Measurements from ENCODE around the gene KDM1A. TPM values are rescaled to one million over a fixed set of nuclear protein-coding genes. Genes with fewer than 3 reads are reported as not detected.

The KDM1A gene
- total RNA-seq, 2 experiments from 2014 or later: 55.2 to 57.0 TPM

- Mint-ChIP-seq H3K36me3 (peaks cover 5% of the 10 kb centered on the region), H3K27ac (no peak overlapping the region), H3K9me3 (no peaks in the 10 kb centered on the region), H3K4me1 (peaks cover 23% of the 10 kb centered on the region), H3K4me3 (no peak overlapping the region), H3K27me3 (no peaks in the 10 kb centered on the region)
- POLR2A ChIA-PET: interaction anchor here (0.7 kb wide), 1 partner anchor 91 kb away, joined by 3 read pairs; no protein-coding TSS in a partner anchor
- DNase-seq (no peak), ATAC-seq (ENCODE audit: low read depth) (no peak)
Measured at GRCh38 chr1:23097316-23097715, 78.0 kb downstream of the KDM1A start.

GRCh38 chr1:23098463-23099170 is 79.3 kb downstream of the KDM1A start:
- no peaks in the 10 kb centered on the region for H3K9me3 Mint-ChIP-seq
- H3K4me3 Mint-ChIP-seq: peak overlapping the region; percentile 11
- H3K27ac Mint-ChIP-seq: no peak overlapping the region
- H3K36me3 Mint-ChIP-seq: peaks cover 4% of the 10 kb centered on the region
- DNase-seq (no peak), ATAC-seq (ENCODE audit: low read depth) (peak; percentile 18)
- no peaks in the 10 kb centered on the region for H3K27me3 Mint-ChIP-seq
- peaks cover 34% of the 10 kb centered on the region for H3K4me1 Mint-ChIP-seq
- POLR2A ChIA-PET: interaction anchor here (1.0 to 1.5 kb wide), 2 partner anchors 79 to 86 kb away, joined by 3 to 13 read pairs; no protein-coding TSS in a partner anchor

- H3K27ac Mint-ChIP-seq: no peak overlapping the region
- H3K27me3 Mint-ChIP-seq: no peaks in the 10 kb centered on the region
- DNase-seq (no peak), ATAC-seq (ENCODE audit: low read depth) (no peak)
- peaks cover 34% of the 10 kb centered on the region for H3K4me1 Mint-ChIP-seq
- H3K9me3 Mint-ChIP-seq: no peaks in the 10 kb centered on the region
- POLR2A ChIA-PET: interaction anchor here (1.0 to 1.5 kb wide), 2 partner anchors 79 to 85 kb away, joined by 3 to 13 read pairs; no protein-coding TSS in a partner anchor
- H3K4me3 Mint-ChIP-seq: no peak overlapping the region
- peaks cover 2% of the 10 kb centered on the region for H3K36me3 Mint-ChIP-seq
Measured at GRCh38 chr1:23099171-23099536, 79.9 kb downstream of the KDM1A start.

- ATAC-seq (ENCODE audit: low read depth) (peak; percentile 82), DNase-seq (no peak)
- peaks cover 34% of the 10 kb centered on the region for H3K4me1 Mint-ChIP-seq
- H3K27me3 Mint-ChIP-seq: no peaks in the 10 kb centered on the region
- POLR2A ChIA-PET: interaction anchor here (1.1 to 1.4 kb wide), 5 partner anchors 10 to 85 kb away, joined by 3 to 7 read pairs (median 3); no protein-coding TSS in a partner anchor
- no peaks in the 10 kb centered on the region for H3K9me3 Mint-ChIP-seq
- H3K4me3 Mint-ChIP-seq: peak overlapping the region; percentile 47
- peak overlapping the region; percentile 68 for H3K27ac Mint-ChIP-seq
- peaks cover 4% of the 10 kb centered on the region for H3K36me3 Mint-ChIP-seq
Measured at GRCh38 chr1:23100074-23100748, 80.9 kb downstream of the KDM1A start.

- H3K4me3 Mint-ChIP-seq: no peak overlapping the region
- POLR2A ChIA-PET: interaction anchor here (1.1 to 1.4 kb wide), 4 partner anchors 9 to 84 kb away, joined by 3 to 7 read pairs (median 3); no protein-coding TSS in a partner anchor
- H3K27ac Mint-ChIP-seq: no peak overlapping the region
Measured at GRCh38 chr1:23101101-23101827, 82.0 kb downstream of the KDM1A start.

GRCh38 chr1:23101887-23102286 is 82.6 kb downstream of the KDM1A start:
- no peaks in the 10 kb centered on the region for H3K9me3 Mint-ChIP-seq
- H3K36me3 Mint-ChIP-seq: peaks cover 7% of the 10 kb centered on the region
- no peak overlapping the region for H3K27ac Mint-ChIP-seq
- no peaks in the 10 kb centered on the region for H3K27me3 Mint-ChIP-seq
- DNase-seq: no peak
- ATAC-seq (ENCODE audit: low read depth): no peak
- H3K4me3 Mint-ChIP-seq: no peak overlapping the region
- POLR2A ChIA-PET: interaction anchor here (1.7 kb wide), 1 partner anchor 9 kb away, joined by 10 read pairs; no protein-coding TSS in a partner anchor
- peaks cover 35% of the 10 kb centered on the region for H3K4me1 Mint-ChIP-seq

More at GRCh38 chr1:23101101-23101827, 82.0 kb downstream of the KDM1A start:
- DNase-seq (no peak), ATAC-seq (ENCODE audit: low read depth) (no peak)
- Mint-ChIP-seq H3K4me1 (peaks cover 32% of the 10 kb centered on the region), H3K9me3 (no peaks in the 10 kb centered on the region), H3K27me3 (no peaks in the 10 kb centered on the region), H3K36me3 (peaks cover 4% of the 10 kb centered on the region)

- Mint-ChIP-seq H3K27ac (peak overlapping the region; percentile 46), H3K9me3 (no peaks in the 10 kb centered on the region), H3K36me3 (peaks cover 9% of the 10 kb centered on the region), H3K4me3 (no peak overlapping the region), H3K4me1 (peaks cover 35% of the 10 kb centered on the region), H3K27me3 (no peaks in the 10 kb centered on the region)
- POLR2A ChIA-PET: interaction anchor here (0.7 to 1.7 kb wide), 3 partner anchors 9 to 84 kb away, joined by 3 to 10 read pairs (median 6); no protein-coding TSS in a partner anchor
- ATAC-seq (ENCODE audit: low read depth) (no peak), DNase-seq (no peak)
Measured at GRCh38 chr1:23102289-23102688, 83.0 kb downstream of the KDM1A start.

- H3K36me3 Mint-ChIP-seq: peaks cover 14% of the 10 kb centered on the region
- no peaks in the 10 kb centered on the region for H3K9me3 Mint-ChIP-seq
- POLR2A ChIA-PET: interaction anchor here (0.6 to 1.7 kb wide), 6 partner anchors 8 to 1064 kb away, joined by 3 to 10 read pairs (median 4); no protein-coding TSS in a partner anchor
- peaks cover 35% of the 10 kb centered on the region for H3K4me1 Mint-ChIP-seq
- peak overlapping the region; percentile 75 for H3K4me3 Mint-ChIP-seq
- peak overlapping the region; percentile 89 for H3K27ac Mint-ChIP-seq
- peak; percentile 84 for ATAC-seq (ENCODE audit: low read depth)
- no peaks in the 10 kb centered on the region for H3K27me3 Mint-ChIP-seq
- DNase-seq: no peak
Measured at GRCh38 chr1:23103001-23103889, 84.0 kb downstream of the KDM1A start.

- Mint-ChIP-seq H3K4me3 (no peak overlapping the region), H3K4me1 (peaks cover 33% of the 10 kb centered on the region), H3K36me3 (peaks cover 23% of the 10 kb centered on the region), H3K27me3 (peaks cover 2% of the 10 kb centered on the region), H3K9me3 (no peaks in the 10 kb centered on the region), H3K27ac (no peak overlapping the region)
- ATAC-seq (ENCODE audit: low read depth) (no peak), DNase-seq (no peak)
- POLR2A ChIA-PET: no interaction called here
Measured at GRCh38 chr1:23108918-23109533, 89.8 kb downstream of the KDM1A start.

GRCh38 chr1:23110391-23110790 is 91.1 kb downstream of the KDM1A start:
- peaks cover 43% of the 10 kb centered on the region for H3K4me1 Mint-ChIP-seq
- DNase-seq (no peak), ATAC-seq (ENCODE audit: low read depth) (no peak)
- H3K9me3 Mint-ChIP-seq: no peaks in the 10 kb centered on the region
- H3K4me3 Mint-ChIP-seq: peak overlapping the region; percentile 27
- POLR2A ChIA-PET: interaction anchor here (1.2 to 2.0 kb wide), 3 partner anchors 8 to 10 kb away, joined by 7 to 10 read pairs (median 8); no protein-coding TSS in a partner anchor
- peaks cover 2% of the 10 kb centered on the region for H3K27me3 Mint-ChIP-seq
- peak overlapping the region; percentile 14 for H3K27ac Mint-ChIP-seq
- H3K36me3 Mint-ChIP-seq: peaks cover 22% of the 10 kb centered on the region

GRCh38 chr1:23111600-23112535 is 92.6 kb downstream of the KDM1A start:
- no peak overlapping the region for H3K4me3 Mint-ChIP-seq
- POLR2A ChIA-PET: interaction anchor here (0.7 to 2.0 kb wide), 4 partner anchors 7 to 61 kb away, joined by 3 to 10 read pairs (median 6); no protein-coding TSS in a partner anchor
- peaks cover 41% of the 10 kb centered on the region for H3K4me1 Mint-ChIP-seq
- ATAC-seq (ENCODE audit: low read depth) (no peak), DNase-seq (no peak)
- H3K27ac Mint-ChIP-seq: peak overlapping the region; percentile 11
- no peaks in the 10 kb centered on the region for H3K9me3 Mint-ChIP-seq
- peaks cover 2% of the 10 kb centered on the region for H3K27me3 Mint-ChIP-seq
- H3K36me3 Mint-ChIP-seq: peaks cover 18% of the 10 kb centered on the region
